HG03457 (cell line): ENCODE measurements around the gene CPT1B.
"Not testable (repeated sequence)": the region's sequence is repeated elsewhere in the genome, so short reads cannot be mapped to it uniquely, and the experiment has no call there.

Source experiments
- ATAC-seq: cut with Tn5 transposase; IDR thresholded peaks from one replicate; pipeline ENCODE4 v1.9.1; 2021; ENCODE audit warnings: moderate number of reproducible peaks; ENCODE audit not compliant: unreplicated experiment

Gene CPT1B

DNA sequence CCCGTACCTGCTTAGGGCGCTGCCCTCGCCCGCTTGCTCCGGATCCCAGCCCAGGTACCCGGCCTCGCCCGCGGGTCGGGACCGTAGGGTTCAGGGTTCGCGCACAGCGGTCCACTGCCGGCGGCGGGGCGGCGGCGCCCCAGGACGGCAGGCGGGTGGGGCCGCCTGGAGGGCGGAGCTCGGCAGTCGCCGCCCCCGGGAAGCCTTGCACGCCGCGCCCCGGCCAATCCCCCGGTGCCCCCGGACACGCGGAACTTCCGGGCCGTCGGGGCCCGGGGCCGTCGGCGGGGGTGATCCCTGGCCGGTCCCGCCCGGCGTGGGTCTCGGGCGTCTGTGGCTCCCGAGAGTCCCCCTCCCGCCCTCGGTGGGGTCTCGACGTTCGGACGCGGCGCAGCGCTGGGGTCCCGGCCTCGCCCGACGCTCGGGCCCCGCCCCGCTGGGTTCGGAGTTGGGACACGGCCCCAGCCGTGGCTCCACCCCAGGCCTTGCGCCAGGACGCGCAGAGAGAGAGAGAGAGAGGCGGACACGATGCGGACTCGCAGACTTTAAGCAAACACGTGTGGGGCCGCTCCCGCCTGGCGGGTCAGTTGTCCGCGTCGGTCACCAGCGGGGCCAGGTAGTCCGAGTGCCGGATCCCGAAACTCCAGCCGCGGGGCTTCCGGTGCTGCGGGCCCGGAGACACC lies 48.2 kb downstream of the CPT1B start, which contains the start of gene TYMP:
Gene TYMP, minus strand, starts transcription at position 116 of the 683 bp plus-strand sequence. CDS start 303 bp downstream, outside the sequence.
- no peak for ATAC-seq

DNA sequence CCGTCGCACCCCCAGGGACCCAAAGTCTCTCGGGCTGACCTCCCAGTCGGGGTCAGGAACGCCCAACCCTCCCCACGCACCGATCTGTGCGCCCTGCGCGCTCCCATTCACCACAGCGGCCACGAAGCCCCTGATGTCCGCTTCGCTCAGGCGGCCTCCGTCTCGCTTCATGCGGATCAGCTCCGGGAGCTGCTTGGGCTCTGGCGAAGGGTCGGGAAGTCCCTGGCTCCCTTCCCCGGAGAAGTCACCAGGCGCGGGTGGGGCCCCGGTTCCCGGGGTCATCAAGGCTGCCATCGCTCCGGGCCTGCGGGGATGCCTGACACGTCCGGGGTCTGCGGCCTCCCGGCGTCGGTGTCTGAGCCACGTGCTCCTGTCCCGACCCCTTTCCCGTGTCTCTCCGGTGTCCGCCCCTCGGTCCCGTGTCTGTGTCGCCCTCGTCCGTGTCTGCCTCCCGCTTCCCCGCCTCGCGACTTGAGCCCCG lies 48.8 kb downstream of the CPT1B start:
- no peak for ATAC-seq

DNA sequence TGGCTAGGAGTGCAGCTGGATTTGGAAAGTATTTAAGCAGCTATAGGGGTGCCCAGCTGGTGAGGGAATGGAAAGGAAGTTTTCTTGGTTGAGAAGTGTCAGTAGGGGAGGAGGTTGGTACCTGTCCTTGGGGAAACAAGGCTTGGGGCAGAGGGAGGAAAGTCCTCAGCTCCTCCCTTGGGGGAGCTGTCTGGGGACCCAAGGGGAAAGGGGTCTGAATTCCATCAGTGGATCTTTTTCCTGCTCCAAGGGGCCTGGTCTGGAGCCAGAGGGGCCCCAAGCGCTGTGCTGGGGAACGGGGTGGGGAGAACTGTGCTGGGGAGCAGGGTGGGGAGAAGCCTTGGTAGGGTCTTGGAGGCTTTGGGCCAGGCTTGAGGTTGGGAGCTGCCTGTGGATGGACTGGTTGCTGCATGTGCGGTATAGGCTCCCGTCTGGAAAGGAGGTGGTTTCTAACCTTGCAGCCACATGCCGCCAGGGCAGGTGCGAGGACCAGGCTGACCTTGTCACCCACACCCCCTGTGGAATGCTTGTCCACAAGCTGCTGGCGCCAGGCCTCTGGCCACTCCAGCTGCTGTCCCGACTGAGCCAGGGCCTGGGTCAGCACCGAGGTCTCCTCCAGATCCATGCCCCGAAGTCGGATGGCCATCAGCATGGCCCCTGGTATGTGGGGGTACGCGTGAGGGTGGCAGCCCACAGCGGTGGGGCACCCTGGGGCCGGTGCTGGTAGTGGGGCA lies 49.4 kb downstream of the CPT1B start:
- ATAC-seq, result no peak

DNA sequence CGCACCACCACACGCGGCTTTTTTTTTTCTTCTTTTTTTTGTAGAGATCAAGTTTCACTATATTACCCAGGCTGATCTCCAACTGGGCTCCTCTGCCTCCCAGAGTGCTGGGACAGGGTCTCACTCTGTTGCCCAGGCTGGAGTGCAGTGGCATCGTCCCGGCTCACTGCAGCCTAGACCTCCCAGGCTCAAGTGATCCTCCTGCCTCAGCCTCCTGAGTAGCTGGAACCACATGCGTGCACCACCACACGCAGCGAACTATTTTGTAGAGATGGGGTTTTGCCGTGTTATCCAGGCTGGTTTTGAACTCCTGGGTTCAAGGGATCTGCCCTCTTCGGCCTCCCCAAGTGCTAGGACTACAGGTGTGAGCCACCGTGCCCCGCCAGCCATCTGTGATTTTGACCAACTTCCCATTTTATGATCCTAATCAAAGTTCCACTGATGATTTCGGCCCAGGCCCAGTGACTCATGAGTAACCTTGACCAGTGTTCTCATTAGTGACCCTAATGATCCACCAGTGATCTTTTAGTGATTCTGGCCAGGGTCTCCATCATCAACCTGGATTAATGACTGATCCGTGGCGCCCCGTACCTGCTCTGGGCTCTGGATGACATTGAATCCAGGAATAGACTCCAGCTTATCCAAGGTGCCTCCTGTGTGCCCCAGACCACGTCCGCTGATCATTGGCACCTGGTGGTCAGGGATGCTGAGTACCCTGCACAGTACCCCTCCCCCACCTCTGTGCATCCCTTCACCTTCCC lies 50.1 kb downstream of the CPT1B start:
- no peak for ATAC-seq

DNA sequence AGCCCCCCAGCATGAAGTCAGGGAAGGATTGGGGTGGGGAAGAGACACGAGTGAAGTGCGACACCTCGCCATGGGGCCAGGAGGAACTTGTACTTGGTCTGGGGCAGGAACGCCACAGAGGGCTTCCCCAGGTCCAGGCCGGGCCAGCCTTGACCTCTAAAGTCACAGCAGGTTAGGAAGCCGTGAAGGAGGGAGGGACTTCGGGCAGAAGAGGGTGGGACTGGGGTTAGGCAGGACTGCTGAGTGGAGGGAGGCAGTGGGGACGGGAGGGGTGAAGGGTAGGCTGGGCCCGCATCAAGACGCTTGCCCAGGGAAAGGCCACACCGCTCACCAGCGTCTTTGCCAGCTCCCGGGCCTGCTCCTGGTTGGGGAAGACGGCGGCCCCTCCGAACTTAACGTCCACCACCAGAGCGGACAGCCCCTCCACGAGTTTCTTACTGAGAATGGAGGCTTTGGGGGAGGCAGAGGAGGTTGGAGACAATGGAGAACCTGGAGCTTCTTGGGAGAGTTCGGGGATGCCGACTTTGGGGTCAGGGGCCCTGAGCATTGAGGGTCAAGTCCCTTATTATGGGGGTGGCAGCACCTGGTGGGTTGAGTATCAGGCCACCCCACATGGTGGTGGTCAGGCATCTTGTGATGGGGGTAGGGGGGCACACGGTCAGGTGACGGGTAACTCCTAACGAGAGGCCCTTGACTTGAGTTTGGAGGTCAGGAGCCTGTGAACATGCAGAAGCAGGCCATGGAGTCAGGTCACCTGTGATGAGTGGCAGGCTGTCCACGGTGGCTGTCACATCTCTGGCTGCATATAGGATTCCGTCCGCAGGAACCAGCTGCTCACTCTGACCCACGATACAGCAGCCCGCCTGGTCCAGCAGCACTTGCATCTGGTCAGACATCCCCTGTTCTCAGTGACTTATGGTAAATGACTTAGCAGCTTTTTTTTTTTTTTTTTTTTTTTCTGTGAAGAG lies 51.1 kb downstream of the CPT1B start:
- no peak for ATAC-seq

DNA sequence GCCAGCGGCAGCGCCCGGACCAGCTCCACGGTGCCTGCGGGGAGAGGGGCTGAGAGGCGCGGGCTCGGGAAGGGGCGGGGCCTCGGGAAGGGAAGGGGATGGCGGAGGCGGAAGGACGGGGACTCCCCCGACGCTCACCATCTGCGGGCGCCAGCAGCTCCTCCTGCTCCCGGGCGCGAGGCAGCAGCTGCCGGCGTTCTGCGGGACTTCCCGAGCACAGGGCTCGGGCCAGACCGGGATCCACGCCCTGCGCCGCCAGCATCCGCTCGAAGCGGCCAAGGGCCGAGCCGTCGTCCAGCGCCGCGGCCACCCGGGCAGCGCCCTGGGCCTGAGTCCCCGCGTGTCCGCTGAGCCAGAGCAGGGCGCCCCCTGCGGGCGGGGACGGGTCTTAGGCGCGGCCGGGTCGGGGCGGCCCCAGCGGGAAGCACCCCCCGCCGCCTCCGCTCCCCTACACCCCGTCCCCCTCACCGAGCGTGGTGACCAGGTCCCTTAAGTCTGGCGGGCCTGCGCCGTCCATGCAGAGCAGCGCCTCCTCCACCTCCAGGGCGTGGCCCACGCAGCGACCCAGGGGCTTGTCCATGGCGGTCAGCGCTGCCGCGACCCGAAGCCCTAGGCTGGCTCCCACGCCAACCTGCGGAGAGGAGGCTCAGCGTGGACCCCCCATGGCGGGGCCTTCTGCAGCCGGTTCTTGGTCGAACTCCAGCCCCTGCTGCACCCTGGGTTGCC lies 52.0 kb downstream of the CPT1B start:
- ATAC-seq, result peak; percentile 8

DNA sequence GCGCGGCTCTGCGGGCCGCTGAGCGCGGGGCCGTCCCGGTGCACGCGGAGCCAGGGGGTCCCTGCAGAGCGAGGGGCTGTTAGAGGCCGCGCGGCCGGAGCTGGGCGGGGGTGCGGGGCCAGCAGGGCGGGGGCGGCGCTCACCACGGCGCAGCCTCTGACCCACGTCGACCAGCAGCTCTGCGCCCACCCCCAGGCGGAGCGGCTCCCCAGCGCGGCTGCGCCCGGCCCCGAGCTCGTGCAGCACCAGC lies 52.4 kb downstream of the CPT1B start:
- ATAC-seq, result peak; percentile 4

DNA sequence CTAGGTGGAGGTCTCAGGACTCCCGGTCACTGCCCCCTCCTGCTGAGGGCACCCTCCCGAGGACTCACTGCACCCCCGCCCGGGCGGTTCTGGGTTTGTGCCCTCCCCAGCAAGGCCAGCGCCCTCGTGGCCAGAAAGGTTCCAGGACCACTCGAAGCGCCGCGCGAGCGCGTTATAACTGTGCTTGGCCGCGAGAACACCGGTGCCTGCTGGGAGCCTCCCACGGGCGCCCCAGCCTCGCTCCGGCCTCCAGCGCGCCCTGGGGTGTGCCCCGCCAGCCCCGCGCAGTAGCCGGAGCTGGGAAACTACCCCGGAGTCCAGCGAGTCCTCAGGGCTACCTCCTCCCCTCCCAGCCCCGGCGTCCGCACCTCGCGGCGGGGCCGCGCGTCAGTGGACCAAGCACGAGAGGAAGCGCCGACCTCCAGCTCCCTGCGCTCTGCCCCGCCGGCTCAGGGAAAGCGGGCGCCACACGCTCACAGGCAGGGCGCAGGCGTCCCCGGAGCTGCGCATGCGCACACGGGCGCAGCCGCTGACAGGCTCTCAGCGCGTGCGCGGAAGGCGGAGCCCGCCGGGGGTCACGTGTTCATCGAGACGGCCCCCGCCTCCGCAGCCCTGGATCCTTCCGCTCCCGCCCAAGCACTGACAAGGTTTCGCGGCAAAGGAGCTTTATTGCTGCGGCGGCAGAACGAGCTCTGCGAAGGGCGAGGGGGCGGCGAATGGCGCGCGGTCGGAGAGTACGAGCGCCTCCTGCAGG lies 52.9 kb downstream of the CPT1B start, which contains the start of gene SCO2:
Gene SCO2, minus strand, starts transcription at position 495 of the 754 bp plus-strand sequence. CDS start 1,187 bp downstream, outside the sequence.
- peak; percentile 25 for ATAC-seq

DNA sequence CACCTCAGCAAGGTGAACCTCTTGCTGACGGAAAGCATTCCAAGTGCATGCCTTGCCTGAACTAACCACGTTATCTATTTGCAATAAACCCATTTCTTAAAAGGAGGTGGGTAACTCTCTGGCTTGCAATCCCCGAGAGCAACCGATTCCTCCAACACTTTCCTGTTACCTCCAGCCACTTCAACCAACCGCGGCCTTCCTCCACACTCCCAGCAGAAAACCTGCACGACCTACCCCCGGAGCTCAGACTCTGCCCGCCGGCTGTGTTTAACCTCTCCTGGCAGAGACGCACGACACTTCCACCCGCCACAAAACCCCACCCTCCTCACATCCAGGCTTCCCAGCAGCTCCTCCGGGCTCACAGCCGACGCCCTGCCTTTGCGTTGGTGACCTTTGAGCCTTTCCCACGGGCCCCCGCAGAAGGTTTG lies 53.5 kb downstream of the CPT1B start:
- no peak for ATAC-seq

DNA sequence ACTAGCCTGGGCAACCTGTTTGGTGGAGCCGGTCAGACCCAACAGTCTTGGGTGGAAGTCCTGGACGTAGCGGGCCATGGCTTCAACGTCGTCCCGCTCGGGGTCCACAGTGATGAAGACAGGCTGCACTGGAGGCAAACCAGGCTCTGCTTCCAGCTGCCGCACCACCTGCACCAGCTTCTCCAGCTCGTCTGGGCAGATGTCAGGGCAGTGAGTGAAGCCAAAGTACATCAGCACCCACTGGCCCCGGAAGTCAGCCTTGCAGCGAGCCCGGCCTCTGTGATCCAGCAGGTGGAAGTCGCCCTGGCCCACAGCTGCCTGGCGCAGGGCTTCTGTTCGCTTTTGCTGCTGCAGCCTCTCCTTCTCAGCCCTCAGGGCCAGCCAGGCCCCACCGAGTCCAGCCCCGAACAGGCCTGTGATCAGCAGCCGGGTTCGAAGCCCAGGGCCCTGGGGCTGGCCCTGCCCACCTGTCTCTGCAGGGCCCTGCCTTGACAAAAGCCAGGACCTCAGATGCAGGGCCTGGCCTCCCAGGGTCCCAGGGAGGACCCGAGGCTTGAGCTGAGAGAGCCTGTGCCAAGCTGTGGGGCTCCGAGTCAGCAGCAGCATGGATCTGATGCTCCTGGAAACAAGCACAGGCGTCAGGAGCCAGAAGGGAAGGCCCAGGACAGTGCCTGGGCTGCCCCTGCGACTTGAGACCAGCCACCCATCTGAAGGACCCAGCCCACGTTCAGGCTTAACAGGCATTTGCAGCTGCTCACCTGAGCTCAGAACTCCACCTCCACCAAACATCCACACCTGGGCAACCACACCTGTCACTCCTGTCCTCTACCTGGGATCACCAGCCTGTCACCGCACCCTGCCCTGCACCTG lies 54.2 kb downstream of the CPT1B start:
- ATAC-seq, result no peak

DNA sequence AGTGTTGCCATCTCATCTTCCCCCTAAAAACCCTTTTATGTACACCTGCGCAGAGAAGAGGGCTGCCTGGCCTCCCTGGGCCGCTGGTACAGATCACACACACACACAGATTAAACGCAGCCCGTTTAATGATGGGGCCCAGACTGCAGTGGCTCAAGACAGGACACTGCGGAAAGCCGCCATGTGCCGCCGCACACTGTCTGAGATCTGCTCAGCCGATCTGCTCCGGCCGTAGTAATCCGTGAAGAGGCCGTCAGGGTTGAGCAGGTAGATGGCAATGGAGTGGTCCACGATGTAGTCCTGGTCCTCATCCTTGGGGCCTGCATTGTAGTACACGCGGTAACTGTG lies 54.8 kb downstream of the CPT1B start:
- ATAC-seq, result no peak

DNA sequence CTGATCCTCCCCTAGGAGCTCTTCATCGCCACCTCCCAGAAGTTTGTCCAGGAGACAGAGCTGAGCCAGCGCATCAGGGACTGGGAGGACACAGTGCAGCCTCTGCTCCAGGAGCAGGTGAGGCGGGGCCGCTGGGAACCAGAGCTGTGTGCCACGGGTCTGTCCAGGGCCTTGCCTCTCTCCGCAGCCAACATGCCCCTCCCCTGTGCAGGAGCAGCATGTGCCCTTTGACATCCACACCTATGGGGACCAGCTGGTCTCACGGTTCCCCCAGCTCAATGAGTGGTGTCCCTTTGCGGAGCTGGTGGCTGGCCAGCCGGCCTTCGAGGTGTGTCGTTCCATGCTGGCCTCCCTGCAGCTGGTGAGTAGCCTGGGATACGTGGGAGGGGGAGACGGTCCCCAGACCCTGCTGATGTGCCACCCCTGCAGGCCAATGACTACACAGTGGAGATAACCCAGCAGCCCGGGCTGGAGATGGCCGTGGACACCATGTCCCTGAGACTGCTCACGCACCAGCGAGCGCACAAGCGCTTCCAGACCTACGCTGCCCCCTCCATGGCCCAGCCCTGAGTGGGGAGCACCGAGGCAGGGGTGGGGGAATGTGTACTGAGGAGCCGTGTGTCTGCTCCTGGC lies 55.3 kb downstream of the CPT1B start:
- ATAC-seq, result no peak

DNA sequence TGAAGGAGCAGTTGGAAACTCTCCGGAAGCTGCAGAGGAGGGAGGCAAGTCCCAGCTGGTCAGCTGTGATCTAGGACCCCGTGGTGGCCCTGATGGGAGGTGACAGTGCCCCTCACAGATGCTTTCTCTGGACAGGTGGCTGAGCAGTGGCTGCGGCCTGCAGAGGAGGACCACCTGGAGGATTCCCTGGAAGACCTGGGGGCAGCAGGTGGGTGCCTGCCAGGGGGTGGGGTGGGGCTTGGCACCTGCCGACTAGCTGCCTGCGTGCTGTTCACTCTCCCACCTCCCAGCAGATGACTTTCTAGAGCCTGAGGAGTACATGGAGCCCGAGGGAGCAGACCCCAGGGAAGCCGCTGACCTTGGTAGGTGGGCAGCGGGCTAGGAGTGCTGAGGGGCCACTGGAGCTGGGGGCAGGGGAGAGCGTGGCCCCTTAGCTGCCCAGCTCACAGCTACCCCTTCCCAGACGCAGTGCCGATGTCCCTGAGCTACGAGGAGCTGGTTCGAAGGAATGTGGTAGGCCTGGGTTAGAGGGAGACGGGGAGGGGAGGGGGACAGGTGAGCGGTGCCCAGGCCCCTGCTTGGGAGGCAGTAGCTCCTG lies 55.9 kb downstream of the CPT1B start:
- ATAC-seq, result no peak

DNA sequence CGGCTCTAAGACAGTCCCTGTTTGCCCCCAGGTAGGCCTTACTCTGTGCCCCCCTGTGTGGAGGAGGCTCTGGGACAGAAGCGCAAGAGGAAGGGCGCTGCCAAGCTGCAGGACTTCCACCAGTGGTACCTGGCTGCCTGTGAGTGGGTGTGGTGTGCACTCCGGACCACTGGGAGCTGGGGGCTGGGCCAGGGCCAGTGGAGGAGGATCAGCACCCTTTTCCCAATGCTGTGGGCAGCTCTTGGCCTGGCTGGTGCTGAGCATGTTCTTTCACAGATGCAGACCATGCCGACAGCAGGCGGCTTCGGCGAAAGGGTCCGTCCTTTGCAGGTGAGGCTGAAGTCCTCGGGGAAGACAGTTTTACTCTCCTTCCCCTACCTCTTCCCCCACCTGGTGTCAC lies 56.5 kb downstream of the CPT1B start:
- no peak for ATAC-seq

DNA sequence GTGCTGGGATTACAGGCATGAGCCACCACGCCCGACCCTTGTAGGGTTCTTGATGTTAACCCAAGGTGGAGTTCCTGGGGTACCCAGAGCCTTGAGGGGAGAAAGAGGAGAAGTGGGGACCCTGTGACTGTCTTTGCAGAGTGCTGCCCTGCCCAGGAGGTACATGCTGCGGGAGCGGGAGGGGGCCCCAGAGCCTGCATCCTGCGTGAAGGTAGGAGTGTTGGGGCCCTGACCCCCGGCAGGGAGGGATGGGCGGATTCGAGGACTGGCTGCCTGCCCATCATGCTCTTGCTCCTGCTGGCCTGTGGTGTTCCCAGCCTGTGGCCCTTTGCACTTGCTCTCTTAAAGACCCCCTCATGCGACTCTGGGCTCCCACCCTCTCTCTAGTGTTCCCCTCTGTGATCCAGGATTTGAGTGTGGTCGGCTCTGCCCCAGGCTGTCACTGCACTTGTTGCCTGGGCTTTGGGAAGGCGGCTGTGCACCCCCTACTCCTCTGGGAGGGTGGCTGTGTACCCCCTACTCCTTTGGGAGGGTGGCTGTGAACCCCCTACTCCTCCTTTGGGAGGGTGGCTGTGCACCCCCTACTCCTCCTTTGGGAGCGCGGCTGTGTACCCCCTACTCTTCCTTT lies 57.3 kb downstream of the CPT1B start:
- no peak for ATAC-seq

DNA sequence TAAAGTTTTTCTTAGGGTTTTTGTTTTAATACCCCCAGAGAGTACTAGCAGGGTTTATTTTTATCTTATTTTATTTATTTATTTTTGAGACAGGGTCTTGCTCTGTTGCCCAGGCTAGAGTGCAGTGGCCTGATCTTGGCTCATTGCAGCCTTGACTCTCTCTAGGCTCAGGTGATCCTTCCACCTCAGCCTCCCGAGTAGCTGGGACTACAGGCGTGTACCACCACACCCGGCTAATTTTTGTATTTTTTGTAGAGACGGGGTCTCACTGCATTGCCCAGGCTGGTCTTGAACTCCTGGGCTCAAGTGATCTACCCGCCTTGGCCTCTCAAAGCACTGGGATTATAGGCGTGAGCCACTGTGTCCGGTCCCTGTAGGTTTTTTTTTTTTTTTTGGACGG lies 58.0 kb downstream of the CPT1B start:
- ATAC-seq, result not testable (repeated sequence)

DNA sequence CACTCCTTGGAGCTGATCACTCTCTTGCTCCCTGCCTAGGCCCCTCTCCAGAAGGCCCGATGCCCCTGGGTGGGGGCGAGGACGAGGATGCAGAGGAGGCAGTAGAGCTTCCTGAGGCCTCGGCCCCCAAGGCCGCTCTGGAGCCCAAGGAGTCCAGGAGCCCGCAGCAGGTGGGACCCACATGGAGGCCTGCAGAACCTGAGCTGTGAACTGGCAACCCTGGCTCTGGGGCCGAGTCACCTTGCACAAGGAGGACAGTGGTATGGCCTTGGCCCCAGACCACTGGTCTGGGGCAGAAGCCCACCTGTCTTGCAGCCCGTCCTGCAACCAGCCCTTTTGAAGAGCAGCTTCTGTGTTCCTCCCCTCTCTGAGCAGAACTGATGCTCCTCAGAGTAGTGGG lies 59.1 kb downstream of the CPT1B start:
- no peak for ATAC-seq
